SK-N-SH treated with all-trans-retinoic acid at 6 μM for 48 hours (cell line): ENCODE measurements around the gene HMCN2.
"Not testable (repeated sequence)": the region's sequence is repeated elsewhere in the genome, so short reads cannot be mapped to it uniquely, and the experiment has no call there.

Experiments used
- ATAC-seq: fragments of 200-7000 bp; cut with Tn5 transposase; 3 replicates; pipeline ENCODE4 v1.9.1; 2020; ENCODE audit warnings: mild to moderate bottlenecking, moderate library complexity
- ARNTL ChIP-seq: fragments of 450-650 bp; formaldehyde crosslinking; IDR thresholded peaks from 2 replicates; pipeline ENCODE4 v1.5.0; 2020; ENCODE audit warnings: low read depth, mild to moderate bottlenecking, moderate library complexity, borderline replicate concordance
- BACH2 ChIP-seq: fragments of 250-450 bp; sonication (Bioruptor Pico); IDR thresholded peaks from 2 replicates; pipeline ENCODE4 v1.9.0; 2021; ENCODE audit warnings: mild to moderate bottlenecking, borderline replicate concordance
- CSDC2 ChIP-seq: fragments of 250-450 bp; sonication (Bioruptor Pico); IDR thresholded peaks from 2 replicates; pipeline ENCODE4 v1.5.0; 2020; ENCODE audit warnings: mild to moderate bottlenecking, moderate library complexity
- ESRRG ChIP-seq: fragments of 250-450 bp; sonication (Bioruptor Pico); IDR thresholded peaks from 2 replicates; pipeline ENCODE4 v1.6.1; 2021; ENCODE audit warnings: mild to moderate bottlenecking
- ISL1 ChIP-seq: fragments of 250-450 bp; sonication (Bioruptor Pico); IDR thresholded peaks from 2 replicates; pipeline ENCODE4 v2.1.2; 2022; ENCODE audit warnings: mild to moderate bottlenecking, moderate library complexity
- OSR1 ChIP-seq: fragments of 250-450 bp; sonication (Bioruptor Pico); IDR thresholded peaks from 2 replicates; pipeline ENCODE4 v1.8.0; 2022; ENCODE audit warnings: moderate library complexity, mild to moderate bottlenecking, inconsistent platforms
- PPARA ChIP-seq: fragments of 250-450 bp; sonication (Bioruptor Pico); IDR thresholded peaks from 2 replicates; pipeline ENCODE4 v1.5.0; 2020; ENCODE audit warnings: mild to moderate bottlenecking, borderline replicate concordance
- RARB ChIP-seq: fragments of 250-450 bp; sonication (Bioruptor Pico); IDR thresholded peaks from 2 replicates; pipeline ENCODE4 v1.8.0; 2021; ENCODE audit warnings: mild to moderate bottlenecking, moderate library complexity
- SNAI2 ChIP-seq: fragments of 250-450 bp; sonication (Bioruptor Pico); IDR thresholded peaks from 2 replicates; pipeline ENCODE4 v1.5.0; 2020; ENCODE audit warnings: mild to moderate bottlenecking, moderate library complexity
- TOX ChIP-seq: fragments of 250-450 bp; sonication (Bioruptor Pico); IDR thresholded peaks from 2 replicates; pipeline ENCODE4 v1.8.0; 2021; ENCODE audit warnings: mild to moderate bottlenecking, moderate library complexity, borderline replicate concordance
- ZC3H10 ChIP-seq: fragments of 250-450 bp; sonication (Bioruptor Pico); IDR thresholded peaks from 2 replicates; pipeline ENCODE4 v1.5.1; 2021; ENCODE audit warnings: mild to moderate bottlenecking, moderate library complexity
- ZFP3 ChIP-seq: fragments of 250-450 bp; sonication (Bioruptor Pico); IDR thresholded peaks from 2 replicates; pipeline ENCODE4 v1.5.0; 2020; ENCODE audit warnings: mild to moderate bottlenecking, moderate library complexity
- ZFP30 ChIP-seq: fragments of 450-650 bp; formaldehyde crosslinking; IDR thresholded peaks from 2 replicates; pipeline ENCODE4 v1.5.0; 2022; ENCODE audit warnings: mild to moderate bottlenecking, moderate library complexity
- ZNF565 ChIP-seq: fragments of 450-650 bp; formaldehyde crosslinking; conservative IDR thresholded peaks from 2 replicates; pipeline ENCODE4 v1.5.0; 2020; ENCODE audit warnings: low read depth, mild to moderate bottlenecking, moderate library complexity
- ZNF70 ChIP-seq: fragments of 450-650 bp; formaldehyde crosslinking; IDR thresholded peaks from 2 replicates; pipeline ENCODE4 v1.5.0; 2020; ENCODE audit warnings: mild to moderate bottlenecking, moderate library complexity
- ZNF8 ChIP-seq: fragments of 450-650 bp; formaldehyde crosslinking; IDR thresholded peaks from 2 replicates; pipeline ENCODE4 v1.5.0; 2020; ENCODE audit warnings: mild to moderate bottlenecking, moderate library complexity
- TF ChIP-seq, protein P1 (sequence below): fragments of 250-450 bp; sonication (Bioruptor Pico); IDR thresholded peaks from 2 replicates; pipeline ENCODE4 v1.8.0; 2020; ENCODE audit warnings: mild to moderate bottlenecking, moderate library complexity, borderline replicate concordance
- TF ChIP-seq, protein P2 (sequence below): fragments of 250-450 bp; sonication (Bioruptor Pico); IDR thresholded peaks from 2 replicates; pipeline ENCODE4 v1.8.0; 2021; ENCODE audit warnings: low read depth, mild to moderate bottlenecking, moderate library complexity, borderline replicate concordance
- TF ChIP-seq, protein P3 (sequence below): fragments of 250-450 bp; sonication (Bioruptor Pico); IDR thresholded peaks from 2 replicates; pipeline ENCODE4 v1.5.1; 2021; ENCODE audit warnings: mild to moderate bottlenecking, moderate library complexity
- TF ChIP-seq, protein P4 (sequence below): fragments of 250-450 bp; sonication (Bioruptor Pico); IDR thresholded peaks from 2 replicates; pipeline ENCODE4 v1.5.1; 2020; ENCODE audit warnings: low read depth, mild to moderate bottlenecking, moderate library complexity
- TF ChIP-seq, protein P5 (sequence below): fragments of 250-450 bp; sonication (Bioruptor Pico); IDR thresholded peaks from 2 replicates; pipeline ENCODE4 v1.5.0; 2020; ENCODE audit warnings: mild to moderate bottlenecking, moderate library complexity

The HMCN2 gene

DNA sequence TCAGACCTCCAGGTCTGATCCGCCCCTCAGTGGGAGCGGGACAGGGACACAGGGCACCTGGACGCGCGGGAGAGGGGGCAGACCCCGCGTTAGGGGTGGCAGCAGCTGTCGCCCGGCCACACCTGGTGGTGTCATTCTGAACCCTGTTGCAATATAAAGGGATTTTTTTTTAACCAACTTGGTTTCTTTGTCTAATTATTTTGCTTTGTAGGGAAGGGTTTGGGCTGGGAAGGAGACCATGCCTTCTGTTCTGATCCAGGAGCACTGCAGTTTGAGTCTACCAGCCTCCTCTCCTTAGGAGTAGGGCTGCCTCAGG lies 168.3 kb downstream of the HMCN2 start:
- TF ChIP-seq ARNTL (CRISPR knock-in tag), result no peak
- TF ChIP-seq BACH2 (CRISPR knock-in tag), result no peak
- TF ChIP-seq PPARA (CRISPR knock-in tag), result no peak
- TF ChIP-seq ZNF8 (CRISPR knock-in tag), result no peak
- TF ChIP-seq, protein P1, sequence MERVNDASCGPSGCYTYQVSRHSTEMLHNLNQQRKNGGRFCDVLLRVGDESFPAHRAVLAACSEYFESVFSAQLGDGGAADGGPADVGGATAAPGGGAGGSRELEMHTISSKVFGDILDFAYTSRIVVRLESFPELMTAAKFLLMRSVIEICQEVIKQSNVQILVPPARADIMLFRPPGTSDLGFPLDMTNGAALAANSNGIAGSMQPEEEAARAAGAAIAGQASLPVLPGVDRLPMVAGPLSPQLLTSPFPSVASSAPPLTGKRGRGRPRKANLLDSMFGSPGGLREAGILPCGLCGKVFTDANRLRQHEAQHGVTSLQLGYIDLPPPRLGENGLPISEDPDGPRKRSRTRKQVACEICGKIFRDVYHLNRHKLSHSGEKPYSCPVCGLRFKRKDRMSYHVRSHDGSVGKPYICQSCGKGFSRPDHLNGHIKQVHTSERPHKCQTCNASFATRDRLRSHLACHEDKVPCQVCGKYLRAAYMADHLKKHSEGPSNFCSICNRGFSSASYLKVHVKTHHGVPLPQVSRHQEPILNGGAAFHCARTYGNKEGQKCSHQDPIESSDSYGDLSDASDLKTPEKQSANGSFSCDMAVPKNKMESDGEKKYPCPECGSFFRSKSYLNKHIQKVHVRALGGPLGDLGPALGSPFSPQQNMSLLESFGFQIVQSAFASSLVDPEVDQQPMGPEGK, result no peak
- no peak for TF ChIP-seq TOX
- TF ChIP-seq SNAI2, result no peak
- TF ChIP-seq ZFP3, result no peak
- TF ChIP-seq, protein P2, sequence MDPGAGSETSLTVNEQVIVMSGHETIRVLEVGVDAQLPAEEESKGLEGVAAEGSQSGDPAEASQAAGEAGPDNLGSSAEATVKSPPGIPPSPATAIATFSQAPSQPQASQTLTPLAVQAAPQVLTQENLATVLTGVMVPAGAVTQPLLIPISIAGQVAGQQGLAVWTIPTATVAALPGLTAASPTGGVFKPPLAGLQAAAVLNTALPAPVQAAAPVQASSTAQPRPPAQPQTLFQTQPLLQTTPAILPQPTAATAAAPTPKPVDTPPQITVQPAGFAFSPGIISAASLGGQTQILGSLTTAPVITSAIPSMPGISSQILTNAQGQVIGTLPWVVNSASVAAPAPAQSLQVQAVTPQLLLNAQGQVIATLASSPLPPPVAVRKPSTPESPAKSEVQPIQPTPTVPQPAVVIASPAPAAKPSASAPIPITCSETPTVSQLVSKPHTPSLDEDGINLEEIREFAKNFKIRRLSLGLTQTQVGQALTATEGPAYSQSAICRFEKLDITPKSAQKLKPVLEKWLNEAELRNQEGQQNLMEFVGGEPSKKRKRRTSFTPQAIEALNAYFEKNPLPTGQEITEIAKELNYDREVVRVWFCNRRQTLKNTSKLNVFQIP (CRISPR knock-in tag), result no peak
- no peak for TF ChIP-seq ESRRG (CRISPR knock-in tag)
- no peak for TF ChIP-seq ZNF70 (CRISPR knock-in tag)
- no peak for TF ChIP-seq CSDC2 (CRISPR knock-in tag)
- no peak for TF ChIP-seq ZNF565
- TF ChIP-seq OSR1, result no peak
- TF ChIP-seq ZC3H10 (CRISPR knock-in tag), result no peak
- no peak for ATAC-seq

DNA sequence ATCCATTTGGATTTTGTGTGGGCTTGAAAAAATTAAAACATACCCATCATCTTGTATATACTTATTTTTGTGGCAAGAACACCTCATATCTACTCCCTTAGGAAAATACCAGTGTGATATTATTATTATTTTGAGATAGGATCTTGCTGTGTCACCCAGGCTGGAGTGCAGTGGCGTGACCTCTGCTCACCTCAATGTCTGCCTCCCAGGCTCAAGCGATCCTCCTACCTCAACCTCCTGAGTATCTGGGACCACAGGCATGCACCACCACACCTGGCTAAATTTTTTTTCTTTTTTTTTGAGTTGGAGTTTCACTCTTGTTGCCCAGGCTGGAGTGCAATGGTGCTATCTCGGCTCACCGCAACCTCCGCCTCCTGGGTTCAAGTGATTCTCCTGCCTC lies 169.1 kb downstream of the HMCN2 start:
- ATAC-seq, result not testable (repeated sequence)

DNA sequence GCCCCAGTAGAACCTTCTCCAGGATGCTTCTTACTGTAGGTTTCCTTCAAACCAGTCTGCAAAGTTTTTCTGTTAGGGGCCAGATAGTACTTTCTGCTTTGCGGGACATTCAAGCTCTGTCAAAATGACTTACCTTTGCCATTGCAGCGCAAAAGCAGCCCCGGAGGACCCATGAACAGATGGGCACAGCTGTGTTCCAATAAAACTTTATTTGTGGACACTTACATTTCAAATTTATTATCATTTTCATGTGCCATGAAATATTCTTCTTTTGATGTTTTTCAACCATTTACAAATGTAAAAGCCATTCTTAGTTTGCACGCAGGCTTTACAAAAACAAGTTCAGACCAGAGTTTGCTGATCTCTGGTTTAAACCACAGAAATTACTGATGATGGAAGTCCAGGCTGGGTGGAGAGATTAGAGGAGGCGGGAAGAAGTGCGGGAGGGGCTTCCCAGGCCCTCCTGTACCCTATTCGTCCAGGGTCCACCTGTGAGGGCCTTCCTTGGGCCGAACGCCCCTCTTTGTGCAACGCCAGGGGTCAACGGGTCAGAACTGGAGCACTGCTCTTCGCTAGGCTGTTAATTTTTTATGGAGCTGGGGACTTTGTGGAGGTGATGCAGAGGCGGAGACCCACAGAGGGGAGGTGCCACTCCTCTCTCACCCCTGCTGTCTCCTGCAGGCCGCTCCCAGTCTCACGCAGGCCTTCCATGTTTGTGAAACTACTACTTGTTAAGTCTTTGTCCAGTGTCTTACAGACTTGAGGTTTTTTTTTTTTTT lies 171.6 kb downstream of the HMCN2 start:
- TF ChIP-seq ZNF70 (CRISPR knock-in tag) (no peak), ZFP30 (no peak), TOX (no peak), CSDC2 (CRISPR knock-in tag) (no peak), ZC3H10 (CRISPR knock-in tag) (no peak), ISL1 (CRISPR knock-in tag) (no peak), ZNF565 (no peak), RARB (no peak), ZNF8 (CRISPR knock-in tag) (no peak), BACH2 (CRISPR knock-in tag) (no peak)
- TF ChIP-seq, protein P3, sequence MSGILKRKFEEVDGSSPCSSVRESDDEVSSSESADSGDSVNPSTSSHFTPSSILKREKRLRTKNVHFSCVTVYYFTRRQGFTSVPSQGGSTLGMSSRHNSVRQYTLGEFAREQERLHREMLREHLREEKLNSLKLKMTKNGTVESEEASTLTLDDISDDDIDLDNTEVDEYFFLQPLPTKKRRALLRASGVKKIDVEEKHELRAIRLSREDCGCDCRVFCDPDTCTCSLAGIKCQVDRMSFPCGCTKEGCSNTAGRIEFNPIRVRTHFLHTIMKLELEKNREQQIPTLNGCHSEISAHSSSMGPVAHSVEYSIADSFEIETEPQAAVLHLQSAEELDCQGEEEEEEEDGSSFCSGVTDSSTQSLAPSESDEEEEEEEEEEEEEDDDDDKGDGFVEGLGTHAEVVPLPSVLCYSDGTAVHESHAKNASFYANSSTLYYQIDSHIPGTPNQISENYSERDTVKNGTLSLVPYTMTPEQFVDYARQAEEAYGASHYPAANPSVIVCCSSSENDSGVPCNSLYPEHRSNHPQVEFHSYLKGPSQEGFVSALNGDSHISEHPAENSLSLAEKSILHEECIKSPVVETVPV (CRISPR knock-in tag), result no peak
- TF ChIP-seq, protein P1, result no peak
- TF ChIP-seq, protein P4, sequence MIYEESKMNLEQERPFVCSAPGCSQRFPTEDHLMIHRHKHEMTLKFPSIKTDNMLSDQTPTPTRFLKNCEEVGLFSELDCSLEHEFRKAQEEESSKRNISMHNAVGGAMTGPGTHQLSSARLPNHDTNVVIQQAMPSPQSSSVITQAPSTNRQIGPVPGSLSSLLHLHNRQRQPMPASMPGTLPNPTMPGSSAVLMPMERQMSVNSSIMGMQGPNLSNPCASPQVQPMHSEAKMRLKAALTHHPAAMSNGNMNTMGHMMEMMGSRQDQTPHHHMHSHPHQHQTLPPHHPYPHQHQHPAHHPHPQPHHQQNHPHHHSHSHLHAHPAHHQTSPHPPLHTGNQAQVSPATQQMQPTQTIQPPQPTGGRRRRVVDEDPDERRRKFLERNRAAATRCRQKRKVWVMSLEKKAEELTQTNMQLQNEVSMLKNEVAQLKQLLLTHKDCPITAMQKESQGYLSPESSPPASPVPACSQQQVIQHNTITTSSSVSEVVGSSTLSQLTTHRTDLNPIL (CRISPR knock-in tag), result no peak
- TF ChIP-seq, protein P5, sequence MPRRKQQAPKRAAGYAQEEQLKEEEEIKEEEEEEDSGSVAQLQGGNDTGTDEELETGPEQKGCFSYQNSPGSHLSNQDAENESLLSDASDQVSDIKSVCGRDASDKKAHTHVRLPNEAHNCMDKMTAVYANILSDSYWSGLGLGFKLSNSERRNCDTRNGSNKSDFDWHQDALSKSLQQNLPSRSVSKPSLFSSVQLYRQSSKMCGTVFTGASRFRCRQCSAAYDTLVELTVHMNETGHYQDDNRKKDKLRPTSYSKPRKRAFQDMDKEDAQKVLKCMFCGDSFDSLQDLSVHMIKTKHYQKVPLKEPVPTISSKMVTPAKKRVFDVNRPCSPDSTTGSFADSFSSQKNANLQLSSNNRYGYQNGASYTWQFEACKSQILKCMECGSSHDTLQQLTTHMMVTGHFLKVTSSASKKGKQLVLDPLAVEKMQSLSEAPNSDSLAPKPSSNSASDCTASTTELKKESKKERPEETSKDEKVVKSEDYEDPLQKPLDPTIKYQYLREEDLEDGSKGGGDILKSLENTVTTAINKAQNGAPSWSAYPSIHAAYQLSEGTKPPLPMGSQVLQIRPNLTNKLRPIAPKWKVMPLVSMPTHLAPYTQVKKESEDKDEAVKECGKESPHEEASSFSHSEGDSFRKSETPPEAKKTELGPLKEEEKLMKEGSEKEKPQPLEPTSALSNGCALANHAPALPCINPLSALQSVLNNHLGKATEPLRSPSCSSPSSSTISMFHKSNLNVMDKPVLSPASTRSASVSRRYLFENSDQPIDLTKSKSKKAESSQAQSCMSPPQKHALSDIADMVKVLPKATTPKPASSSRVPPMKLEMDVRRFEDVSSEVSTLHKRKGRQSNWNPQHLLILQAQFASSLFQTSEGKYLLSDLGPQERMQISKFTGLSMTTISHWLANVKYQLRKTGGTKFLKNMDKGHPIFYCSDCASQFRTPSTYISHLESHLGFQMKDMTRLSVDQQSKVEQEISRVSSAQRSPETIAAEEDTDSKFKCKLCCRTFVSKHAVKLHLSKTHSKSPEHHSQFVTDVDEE, result no peak

More for the DNA sequence above, 171.6 kb downstream of the HMCN2 start:
- no peak for ATAC-seq
